HG02642 (cell line): ENCODE data around the gene OR51B2.
"Not testable (repeated sequence)": the region's sequence is repeated elsewhere in the genome, so short reads cannot be mapped to it uniquely, and the experiment has no call there.

Experiments used
- ATAC-seq: cut with Tn5 transposase; IDR thresholded peaks from one replicate; pipeline ENCODE4 v1.9.1; 2021; ENCODE audit warnings: mild to moderate bottlenecking; ENCODE audit not compliant: unreplicated experiment, poor library complexity

Gene OR51B2, protein sequence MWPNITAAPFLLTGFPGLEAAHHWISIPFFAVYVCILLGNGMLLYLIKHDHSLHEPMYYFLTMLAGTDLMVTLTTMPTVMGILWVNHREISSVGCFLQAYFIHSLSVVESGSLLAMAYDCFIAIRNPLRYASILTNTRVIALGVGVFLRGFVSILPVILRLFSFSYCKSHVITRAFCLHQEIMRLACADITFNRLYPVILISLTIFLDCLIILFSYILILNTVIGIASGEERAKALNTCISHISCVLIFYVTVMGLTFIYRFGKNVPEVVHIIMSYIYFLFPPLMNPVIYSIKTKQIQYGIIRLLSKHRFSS

DNA sequence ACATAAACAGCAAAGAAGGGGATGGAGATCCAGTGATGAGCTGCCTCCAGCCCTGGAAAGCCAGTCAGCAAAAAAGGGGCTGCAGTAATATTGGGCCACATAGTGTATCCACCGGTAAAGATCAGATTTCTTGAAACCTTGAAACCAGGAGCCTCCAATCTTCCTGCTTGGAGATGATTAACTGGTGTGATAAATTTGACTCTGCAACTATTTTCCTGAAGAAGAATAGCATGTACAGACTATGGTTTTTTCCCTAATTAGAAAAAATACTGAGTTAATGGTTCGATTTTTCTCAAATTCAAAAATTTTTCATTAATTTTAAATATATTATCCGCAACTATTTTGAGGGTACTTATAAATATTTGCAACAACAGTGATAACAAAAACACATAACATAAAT, at the start of gene OR51B2:
Gene OR51B2 (minus strand): TSS at position 101 of the 400 bp plus-strand sequence. CDS start 0 bp downstream, at position 101.
- no peak for ATAC-seq

DNA sequence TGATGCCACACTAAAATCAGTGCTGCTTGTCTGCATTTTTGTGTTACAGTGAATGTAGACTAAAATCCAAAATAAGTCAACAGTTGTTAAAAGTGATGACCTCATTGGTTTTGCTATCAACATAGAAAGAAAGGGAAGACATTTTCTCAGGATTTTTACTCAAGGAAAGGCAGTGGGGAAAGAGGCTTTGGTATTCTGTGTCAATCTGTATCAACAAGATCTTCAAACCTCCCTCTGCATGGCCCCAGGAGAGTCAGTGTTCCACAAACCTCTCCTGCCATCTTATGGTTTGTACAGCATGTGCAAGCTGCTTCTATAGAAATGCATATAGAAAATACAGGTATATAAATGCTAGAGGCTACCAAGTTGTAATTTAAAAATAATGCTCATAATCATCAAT, 45.7 kb upstream of the OR51B2 start:
- ATAC-seq: peak; percentile 49

DNA sequence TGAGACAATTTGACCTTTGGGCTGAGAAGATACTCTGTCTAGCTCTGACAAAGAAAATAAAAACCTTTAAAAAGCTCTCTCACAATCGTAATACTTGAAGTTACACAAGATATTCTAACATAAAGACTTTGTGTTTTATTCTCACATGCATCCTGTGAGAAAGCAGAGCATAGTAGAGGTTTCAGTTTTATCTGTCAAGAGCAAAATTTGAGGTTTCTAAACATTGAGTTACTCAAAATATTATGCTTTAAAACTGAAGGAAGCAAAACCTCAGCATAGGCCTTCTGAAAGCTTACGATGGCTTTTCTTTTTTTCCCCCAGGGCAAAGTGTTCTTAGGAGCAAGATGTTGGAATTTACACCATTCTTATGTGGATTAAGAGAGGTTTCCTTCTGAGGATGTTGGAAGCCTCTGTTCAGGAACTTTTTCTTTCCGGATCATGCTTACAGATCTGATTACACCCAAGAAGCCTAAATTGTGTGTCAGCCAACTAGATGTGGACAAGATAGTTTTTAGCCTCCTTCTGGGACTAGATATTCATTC, 44.5 kb upstream of the OR51B2 start:
- no peak for ATAC-seq

DNA sequence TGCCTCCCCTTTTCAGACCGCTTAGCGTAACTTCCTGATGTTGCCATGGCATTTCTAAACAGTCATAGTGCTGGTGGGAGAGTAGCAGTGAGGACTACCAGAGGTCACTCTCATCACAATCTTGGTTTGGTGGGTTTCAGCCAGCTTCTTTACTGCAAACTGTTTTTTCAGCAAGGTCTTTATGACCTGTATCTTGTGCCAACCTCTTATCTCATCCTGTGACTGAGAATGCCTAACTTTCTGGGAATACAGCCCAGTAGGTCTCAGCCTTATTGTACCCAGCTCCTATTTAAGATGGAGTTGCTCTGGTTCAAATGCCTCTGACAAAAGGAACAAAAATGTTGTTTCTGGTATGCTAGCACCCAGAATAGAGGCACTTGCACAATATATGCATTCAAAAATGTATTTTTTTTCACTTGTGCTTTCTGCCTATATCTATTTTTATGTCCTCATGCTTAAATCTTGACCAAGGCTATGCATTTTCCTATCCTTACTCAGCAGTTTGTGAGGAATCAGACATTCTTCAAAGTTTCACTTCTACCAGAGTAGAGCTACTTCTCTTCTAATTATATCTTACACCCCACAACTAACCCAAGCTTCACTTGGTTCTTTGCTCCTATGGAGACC, 43.5 kb upstream of the OR51B2 start:
- no peak for ATAC-seq

DNA sequence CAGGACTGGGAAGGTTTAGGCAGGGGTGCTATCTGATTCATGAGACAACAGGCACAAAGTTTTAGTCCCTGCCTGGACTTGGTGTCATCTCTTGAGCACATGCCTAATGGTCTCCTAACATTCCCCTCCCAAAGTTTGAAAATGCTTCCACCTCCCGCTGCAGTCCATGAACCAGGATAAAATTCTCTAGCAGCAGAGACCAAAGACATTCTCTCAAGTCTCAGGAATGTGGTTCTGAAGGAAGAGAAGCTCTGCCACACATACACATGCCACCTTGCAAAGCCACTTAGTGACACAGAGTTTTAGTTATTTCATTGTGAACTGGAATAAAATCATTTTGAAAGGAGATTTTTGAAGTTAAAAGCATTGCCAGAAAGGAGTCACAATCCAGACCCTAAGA, 42.8 kb upstream of the OR51B2 start:
- ATAC-seq: no peak

DNA sequence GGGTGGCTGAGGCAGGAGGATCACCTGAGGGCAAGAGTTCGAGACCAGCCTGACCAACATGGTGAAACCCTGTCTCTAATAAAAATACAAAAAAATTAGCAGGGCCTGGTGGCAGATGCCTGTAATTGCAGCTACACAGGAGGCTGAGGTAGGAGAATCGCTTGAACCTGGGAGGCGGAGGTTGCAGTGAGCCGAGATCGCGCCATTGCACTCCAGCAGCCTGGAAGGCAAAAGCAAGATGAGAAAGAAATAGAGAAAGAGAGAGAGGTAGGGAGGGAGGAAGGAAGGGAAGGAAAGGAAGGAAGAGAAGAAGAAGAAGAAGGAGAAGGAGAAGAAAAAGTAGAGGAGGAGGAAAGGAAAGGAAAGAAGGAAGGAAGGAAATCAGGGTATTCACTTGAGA, 42.3 kb upstream of the OR51B2 start:
- ATAC-seq: not testable (repeated sequence)

DNA sequence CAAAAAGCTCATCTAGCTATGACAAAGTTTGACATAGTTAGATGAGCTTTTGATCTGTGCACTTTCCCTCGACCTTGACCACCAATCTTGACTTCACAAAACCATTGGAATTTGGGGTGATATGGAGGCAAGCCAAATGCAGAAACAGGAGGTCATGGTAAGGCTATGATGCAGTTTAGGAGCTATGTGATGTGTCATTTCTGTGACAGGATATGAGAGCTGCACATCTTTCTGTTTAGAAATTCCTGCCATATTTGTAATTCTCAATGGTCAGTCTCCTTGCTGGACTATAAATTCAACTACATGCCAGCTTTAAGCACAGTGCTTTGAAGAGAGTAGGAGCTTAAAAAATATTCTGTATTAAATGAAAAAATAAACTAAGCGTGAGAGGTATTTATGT, 40.1 kb upstream of the OR51B2 start:
- ATAC-seq: no peak

DNA sequence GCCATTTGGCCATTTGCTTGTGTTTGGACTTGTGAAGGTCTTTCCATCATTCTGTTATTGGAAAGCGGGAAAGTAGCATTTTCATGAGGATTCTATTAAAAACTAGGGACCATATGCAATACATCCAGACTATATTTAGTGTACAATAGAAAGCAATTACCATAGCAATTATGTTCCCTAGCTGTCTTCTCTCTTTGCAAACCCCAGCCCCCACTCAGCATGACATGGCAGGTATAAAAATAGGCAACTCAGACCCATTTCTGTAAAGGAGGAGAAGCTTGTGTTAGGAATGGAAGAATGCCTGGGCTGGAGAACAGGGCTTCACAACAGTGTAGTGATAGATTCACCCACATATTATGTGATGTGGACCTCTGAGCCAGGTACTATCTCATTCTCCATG, 39.6 kb upstream of the OR51B2 start:
- no peak for ATAC-seq

DNA sequence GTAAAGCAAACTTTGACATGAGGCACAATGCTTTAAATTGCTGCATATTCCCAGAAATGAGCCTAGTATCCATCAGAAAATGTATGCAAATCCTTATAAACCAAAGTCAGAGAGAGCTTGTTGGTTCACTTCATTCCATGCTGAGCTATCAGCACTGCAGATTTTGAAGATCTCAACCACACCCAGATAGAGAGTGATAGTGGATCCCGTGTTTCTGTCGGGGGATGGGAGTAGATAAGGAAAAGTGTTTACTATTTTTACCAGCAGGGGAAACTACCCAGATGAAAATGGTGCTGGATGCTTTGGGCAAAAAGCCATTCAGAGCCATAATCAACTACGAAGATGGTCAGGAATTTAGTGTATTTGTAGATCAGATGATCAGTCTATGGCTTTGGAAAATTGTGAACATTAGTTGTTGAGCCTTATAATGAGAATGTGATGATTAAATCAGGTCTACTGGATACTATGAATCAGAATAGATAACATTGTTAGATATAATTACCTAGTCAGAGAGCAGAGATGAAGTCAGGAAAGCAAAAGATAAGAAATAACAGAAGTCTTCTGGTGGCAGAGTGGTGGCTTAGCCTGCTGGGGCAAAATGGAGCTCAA, 38.0 kb upstream of the OR51B2 start:
- no peak for ATAC-seq

DNA sequence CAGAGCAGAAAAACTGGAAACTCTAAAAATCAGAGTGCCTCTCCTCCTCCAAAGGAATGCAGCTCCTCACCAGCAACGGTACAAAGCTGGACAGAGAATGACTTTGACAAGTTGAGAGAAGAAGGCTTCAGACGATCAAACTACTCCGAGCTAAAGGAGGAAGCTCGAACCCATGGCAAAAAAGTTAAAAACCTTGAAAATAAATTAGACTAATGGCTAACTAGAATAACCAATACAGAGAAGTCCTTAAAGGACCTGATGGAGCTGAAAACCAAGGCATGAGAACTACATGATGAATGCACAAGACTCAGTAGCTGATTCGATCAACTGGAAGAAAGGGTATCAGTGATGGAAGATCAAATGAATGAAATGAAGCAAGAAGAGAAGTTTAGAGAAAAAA, 31.9 kb upstream of the OR51B2 start:
- ATAC-seq: not testable (repeated sequence)

DNA sequence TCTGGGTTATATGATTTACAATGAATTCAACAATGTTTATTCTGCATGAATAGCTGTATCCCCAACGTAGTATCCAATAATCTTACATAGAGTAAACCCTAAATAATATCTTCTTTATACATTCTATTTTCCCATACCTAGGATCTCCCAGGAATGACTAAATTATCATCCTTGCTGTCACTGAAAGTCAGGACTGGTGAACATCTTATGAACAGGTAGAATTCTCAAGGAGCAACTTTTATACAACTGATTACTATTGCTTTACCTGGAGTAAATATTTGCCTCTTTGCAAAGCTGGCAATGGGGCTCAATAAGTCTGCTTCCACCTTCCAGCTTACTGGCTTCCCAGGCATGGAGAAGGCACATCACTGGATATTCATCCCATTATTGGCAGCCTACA, 27.1 kb upstream of the OR51B2 start, which contains the start of gene OR51B6:
Gene OR51B6 (plus strand): TSS at position 301 of the 400 bp plus-strand sequence. CDS start 0 bp downstream, at position 301.
- no peak for ATAC-seq

DNA sequence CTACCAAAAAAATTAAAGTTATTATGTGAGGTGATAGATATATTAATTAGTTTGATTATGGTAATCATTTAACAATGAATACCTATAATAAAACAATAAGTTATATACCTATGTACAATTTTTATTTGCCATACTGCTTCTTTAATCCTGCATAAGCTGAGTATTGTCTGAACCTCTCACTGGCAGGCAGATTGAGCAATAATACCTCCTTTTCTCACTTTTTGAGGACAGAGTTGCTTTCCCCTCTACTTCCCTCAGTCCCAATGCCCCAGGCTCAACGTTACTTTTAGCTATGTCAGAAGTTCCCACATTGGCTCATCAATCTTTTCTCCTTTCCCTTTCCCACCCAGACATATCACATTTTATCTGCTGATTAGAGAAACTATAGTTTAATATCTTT, 25.5 kb upstream of the OR51B2 start:
- ATAC-seq: no peak

DNA sequence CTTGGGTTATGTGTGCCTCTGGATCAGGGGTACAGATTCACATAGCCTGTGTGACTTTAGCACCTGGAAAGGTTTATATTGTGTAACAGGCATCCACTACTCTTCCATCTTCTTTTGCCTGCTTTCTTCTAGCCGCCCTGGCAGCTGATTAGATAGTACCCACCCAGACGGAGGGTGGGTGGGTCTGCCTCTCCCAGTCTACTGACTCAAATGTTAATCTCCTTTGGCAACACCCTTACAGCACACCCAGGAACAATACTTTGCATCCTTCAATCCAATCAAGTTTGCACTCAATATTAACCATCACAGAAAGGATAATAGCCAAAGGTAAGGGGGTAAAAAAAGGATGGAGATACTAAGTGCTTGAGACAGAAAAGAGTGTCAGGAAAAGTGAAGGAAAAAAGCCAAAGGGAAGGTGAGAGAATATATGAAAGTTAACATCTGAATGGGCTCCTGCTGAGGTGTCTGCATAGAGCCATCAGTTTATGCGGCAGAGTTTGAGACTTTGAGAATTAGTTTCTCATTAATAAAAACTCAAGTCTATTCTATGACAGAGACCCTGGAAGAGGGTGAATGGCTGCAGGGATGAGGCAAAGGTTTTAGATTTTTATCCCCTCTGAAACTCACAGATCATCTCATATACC, 24.6 kb upstream of the OR51B2 start:
- ATAC-seq: no peak

DNA sequence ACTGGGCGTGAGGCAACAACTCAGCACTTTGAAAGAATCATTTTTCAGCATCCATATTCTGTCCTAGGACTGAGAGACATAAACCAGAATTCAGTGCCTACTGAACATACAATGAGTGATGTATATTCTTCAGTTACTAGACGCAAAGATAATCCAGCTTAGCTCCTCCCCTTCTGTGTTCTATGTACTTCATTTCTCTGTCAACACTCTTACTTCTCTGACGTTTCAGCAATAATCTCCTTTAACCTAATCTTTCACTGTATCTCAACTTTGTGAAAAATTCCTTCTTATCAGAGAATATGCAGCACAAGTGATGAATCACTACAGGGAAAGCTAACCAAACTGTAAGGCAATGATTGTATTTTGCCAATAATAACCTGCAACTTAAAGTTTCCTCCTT, 21.7 kb upstream of the OR51B2 start:
- ATAC-seq: no peak

DNA sequence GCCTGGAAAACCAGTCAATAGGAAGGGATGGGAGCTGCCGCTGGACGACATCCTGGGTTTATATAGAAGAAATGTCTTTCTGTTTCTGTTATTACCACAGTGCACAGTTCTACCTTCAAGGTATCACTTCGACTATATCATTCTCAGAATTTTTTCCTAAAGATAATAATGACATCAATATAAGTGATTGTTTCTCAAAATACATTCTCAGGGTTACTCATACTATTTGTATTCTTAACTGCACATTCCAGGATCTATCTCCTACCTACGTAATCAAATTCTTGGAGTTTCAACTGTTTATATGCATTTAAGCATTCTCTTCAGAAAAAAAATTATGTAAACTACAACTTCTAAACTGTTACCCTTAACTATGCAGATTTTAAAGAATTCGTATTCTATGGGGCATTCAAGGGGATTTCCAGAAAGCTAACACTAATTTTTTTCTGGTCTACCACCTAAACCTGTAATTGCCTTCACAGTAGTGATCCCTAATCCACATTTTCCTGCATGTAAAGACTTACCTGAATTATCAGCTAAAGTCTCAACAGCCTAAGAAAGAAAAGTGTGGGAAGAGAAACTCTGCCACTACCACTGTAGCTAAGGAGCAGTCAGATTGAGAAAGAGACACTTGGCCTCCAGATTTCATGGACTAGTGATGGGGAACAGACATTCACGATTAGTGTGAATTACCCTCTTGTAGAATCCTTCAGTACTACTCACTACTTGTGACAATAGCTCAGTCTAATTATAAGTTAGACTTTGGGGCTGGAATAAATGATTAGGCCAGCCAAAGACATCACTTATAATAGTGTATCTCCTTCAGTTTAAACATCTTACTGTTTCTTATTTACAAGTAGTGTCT, 19.6 kb upstream of the OR51B2 start, which contains the start of gene OR51B5:
Gene OR51B5 (minus strand): TSS at position 51 of the 862 bp plus-strand sequence. CDS start 0 bp downstream, at position 51.
- no peak for ATAC-seq

DNA sequence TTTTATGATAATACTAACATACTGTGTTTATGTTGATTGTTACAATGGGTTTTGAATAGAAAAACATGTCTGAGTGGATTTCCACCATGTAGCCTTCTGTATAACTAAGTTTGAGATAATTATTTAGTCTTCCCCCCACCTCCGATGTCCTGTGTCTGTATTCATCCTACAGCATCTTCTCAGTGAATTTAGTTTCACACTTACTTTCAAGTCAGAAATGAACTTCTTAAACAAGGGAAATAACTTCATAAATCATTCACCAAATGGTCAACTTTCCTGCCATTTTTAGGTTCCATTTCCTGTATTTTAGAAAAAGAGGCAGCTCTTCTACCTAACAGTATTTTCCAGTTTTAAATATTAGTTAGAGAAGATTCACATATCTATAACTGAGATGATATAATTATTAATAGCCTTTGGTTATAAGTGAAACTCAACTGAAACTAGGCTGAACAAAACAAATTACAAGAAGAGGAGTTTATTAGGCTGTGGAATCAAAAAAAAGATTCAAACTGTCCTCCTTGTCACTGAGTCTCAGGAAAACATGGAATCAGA, 15.8 kb upstream of the OR51B2 start:
- peak; percentile 72 for ATAC-seq

DNA sequence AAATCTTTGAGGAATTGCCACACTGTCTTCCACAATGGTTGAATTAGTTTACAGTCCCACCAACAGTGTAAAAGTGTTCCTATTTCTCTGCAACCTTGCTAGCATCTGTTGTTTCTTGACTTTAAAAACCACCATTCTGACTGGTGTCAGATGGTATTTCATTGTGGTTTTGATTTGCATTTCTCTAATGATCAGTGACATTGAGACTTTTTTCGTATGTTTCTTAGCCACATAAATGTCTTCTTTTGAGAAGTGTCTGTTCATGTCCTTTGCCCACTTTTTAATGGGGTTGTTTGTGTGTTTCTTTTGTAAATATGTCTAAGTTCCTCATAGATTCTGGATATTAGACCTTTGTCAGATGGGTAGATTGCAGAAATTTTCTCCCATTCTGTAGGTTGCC, 13.2 kb upstream of the OR51B2 start:
- not testable (repeated sequence) for ATAC-seq

DNA sequence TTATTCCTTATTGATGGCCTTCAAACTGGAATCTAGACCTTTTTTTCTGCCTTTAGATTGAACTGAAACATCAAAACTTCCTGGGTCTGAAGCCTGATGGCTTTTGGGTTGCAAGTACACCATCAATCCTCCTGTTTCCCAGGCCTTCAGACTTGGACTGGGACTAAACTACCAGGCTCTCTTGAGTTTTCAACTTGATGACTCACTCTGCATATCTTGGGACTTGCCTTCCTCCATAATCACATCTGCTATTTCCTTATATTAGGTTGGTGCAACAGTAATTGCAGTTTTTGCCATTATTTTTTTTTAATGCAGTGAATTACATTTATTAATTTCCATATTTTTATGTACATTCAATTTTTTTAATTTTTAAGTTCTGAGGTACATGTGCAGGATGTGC, 12.2 kb upstream of the OR51B2 start:
- ATAC-seq: no peak

DNA sequence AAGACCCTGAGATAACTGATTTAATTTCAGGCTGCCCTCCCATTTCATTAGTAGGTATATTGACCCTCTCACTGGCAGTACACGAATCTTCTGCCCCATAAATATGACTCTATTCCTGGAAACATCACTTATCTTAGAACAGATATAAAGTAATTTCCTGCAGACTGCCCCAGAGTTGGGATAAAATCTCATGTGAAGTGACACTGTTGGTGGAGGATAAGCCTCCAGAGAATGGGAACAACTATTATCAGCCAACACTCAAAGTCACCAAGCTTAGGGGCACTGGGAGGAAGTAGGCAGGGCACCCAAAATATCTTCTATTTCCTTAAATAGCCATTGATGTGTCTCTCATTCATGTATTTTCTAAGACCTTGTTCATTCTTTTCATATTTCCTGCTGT, 11.1 kb upstream of the OR51B2 start:
- ATAC-seq: no peak
